SU-DHL-6 (cell line): Measurements from ENCODE around the gene TBC1D4.

Experiments used
- H2AFZ ChIP-seq: fragments of 200-600 bp; sonication (generic); 2 replicates; pipeline ENCODE4 v1.6.1; 2014; ENCODE audit warnings: low read depth, mild to moderate bottlenecking, moderate library complexity, mixed read lengths, antibody characterized with exemption, low read length; ENCODE audit not compliant: severe bottlenecking
- H3F3A ChIP-seq: fragments of 200-600 bp; shearing (Covaris generic); 2 replicates; pipeline ENCODE4 v1.6.0; 2016; ENCODE audit warnings: antibody characterized with exemption, mild to moderate bottlenecking; ENCODE audit not compliant: insufficient read depth
- H3K27ac ChIP-seq: fragments of 200-600 bp; sonication (generic); 2 replicates; pipeline ENCODE4 v1.5.1; 2016; ENCODE audit warnings: low read depth, mild to moderate bottlenecking, low read length, moderate library complexity, mixed read lengths
- H3K27me3 ChIP-seq: fragments of 200-600 bp; sonication (generic), shearing (Covaris generic); 2 replicates; pipeline ENCODE4 v1.6.0; 2014; ENCODE audit warnings: mild to moderate bottlenecking, low read length
- H3K36me3 ChIP-seq: fragments of 200-600 bp; sonication (generic); 2 replicates; pipeline ENCODE4 v1.6.1; 2014; ENCODE audit warnings: mild to moderate bottlenecking, low read length, mixed read lengths
- H3K4me2 ChIP-seq: fragments of 300-600, 200-600 bp; shearing (Covaris generic), sonication (generic); 2 replicates; pipeline ENCODE4 v1.6.0; 2014; ENCODE audit warnings: low read length, low read depth, mild to moderate bottlenecking; ENCODE audit not compliant: poor library complexity, severe bottlenecking
- H3K4me3 ChIP-seq: fragments of 200-600 bp; sonication (generic); 2 replicates; pipeline ENCODE4 v1.5.1; 2014; ENCODE audit warnings: antibody characterized with exemption, low read length, mild to moderate bottlenecking, mixed read lengths; ENCODE audit not compliant: insufficient read depth, poor library complexity, severe bottlenecking
- H3K79me2 ChIP-seq: fragments of 200-600 bp; sonication (generic); 2 replicates; pipeline ENCODE4 v1.6.1; 2014; ENCODE audit warnings: mild to moderate bottlenecking, low read length, moderate library complexity; ENCODE audit not compliant: insufficient read depth
- H3K9ac ChIP-seq: fragments of 200-600 bp; sonication (generic); 2 replicates; pipeline ENCODE4 v1.7.0; 2014; ENCODE audit warnings: mild to moderate bottlenecking, low read length
- H3K9me2 ChIP-seq: fragments of 200-600 bp; sonication (generic); replicated peaks from 2 replicates; pipeline ENCODE4 v1.6.1; 2014; ENCODE audit warnings: low read length; ENCODE audit not compliant: insufficient read depth
- H3K9me3 ChIP-seq: fragments of 200-600 bp; sonication (generic); 2 replicates; pipeline ENCODE4 v1.6.1; 2014; ENCODE audit warnings: low read length, mixed read lengths; ENCODE audit not compliant: insufficient read depth
- H4K20me1 ChIP-seq: fragments of 200-600 bp; sonication (generic); 2 replicates; pipeline ENCODE4 v1.6.1; 2014; ENCODE audit warnings: low read depth, mild to moderate bottlenecking, antibody characterized with exemption, low read length, moderate library complexity, mixed read lengths
- EZH2phosphoT487 ChIP-seq: fragments of 200-600 bp; sonication (generic), shearing (Covaris generic); conservative IDR thresholded peaks from 2 replicates; pipeline ENCODE4 v1.6.1; 2018; ENCODE audit warnings: mild to moderate bottlenecking, antibody characterized with exemption, low read length, moderate library complexity, mixed read lengths
- TF ChIP-seq, protein P1 (sequence below): fragments of 200-600 bp; sonication (generic); IDR thresholded peaks from one replicate; pipeline ENCODE4 v1.5.1; 2017; ENCODE audit warnings: antibody characterized with exemption, mild to moderate bottlenecking, low read length, moderate library complexity; ENCODE audit not compliant: insufficient read depth, poor library complexity, severe bottlenecking

Gene TBC1D4

DNA sequence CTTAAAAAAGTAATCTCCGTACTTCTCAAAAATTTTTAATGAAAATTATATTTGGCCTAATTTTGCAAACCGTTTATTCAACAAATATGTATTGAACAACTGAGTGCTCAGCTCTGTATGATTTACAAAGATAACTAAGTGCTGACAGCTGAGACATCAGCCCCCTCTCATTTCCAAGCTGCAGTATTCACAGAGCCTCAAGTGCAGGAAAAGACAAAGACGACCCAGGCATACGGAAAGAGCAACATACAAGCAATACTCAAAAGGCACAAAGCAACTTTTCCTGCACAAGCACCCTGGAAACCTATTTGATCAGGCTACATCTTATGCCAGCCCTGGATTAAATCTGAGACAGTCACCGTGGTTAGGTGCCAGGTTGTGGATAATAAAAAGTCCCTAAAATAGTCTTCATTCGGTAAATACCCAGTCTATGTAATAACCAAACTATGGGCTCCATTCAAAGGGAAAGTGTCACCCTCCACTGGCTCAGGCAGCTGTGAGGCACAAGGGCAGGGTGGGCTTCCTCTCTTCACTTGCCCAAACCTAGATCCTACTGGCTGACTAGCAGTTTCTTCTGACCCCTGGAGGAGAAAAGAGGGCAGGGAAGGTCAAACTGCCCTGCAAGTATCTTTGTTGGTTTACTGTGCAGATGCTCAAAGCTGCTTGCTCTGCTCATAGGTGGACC lies 65.5 kb downstream of the TBC1D4 start:
- no peaks in the 10 kb centered on the region for H3K79me2 ChIP-seq
- TF ChIP-seq, protein P1, sequence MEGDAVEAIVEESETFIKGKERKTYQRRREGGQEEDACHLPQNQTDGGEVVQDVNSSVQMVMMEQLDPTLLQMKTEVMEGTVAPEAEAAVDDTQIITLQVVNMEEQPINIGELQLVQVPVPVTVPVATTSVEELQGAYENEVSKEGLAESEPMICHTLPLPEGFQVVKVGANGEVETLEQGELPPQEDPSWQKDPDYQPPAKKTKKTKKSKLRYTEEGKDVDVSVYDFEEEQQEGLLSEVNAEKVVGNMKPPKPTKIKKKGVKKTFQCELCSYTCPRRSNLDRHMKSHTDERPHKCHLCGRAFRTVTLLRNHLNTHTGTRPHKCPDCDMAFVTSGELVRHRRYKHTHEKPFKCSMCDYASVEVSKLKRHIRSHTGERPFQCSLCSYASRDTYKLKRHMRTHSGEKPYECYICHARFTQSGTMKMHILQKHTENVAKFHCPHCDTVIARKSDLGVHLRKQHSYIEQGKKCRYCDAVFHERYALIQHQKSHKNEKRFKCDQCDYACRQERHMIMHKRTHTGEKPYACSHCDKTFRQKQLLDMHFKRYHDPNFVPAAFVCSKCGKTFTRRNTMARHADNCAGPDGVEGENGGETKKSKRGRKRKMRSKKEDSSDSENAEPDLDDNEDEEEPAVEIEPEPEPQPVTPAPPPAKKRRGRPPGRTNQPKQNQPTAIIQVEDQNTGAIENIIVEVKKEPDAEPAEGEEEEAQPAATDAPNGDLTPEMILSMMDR, result no peak
- no peak for TF ChIP-seq EZH2phosphoT487
- no peak overlapping the region for H3K4me2 ChIP-seq
- H2AFZ ChIP-seq, result no peak overlapping the region
- no peaks in the 10 kb centered on the region for H3F3A ChIP-seq
- H3K9ac ChIP-seq, result no peak overlapping the region
- no peaks in the 10 kb centered on the region for H3K27me3 ChIP-seq
- H3K9me3 ChIP-seq, result no peaks in the 10 kb centered on the region
- no peak overlapping the region for H3K4me3 ChIP-seq
- H3K27ac ChIP-seq, result no peak overlapping the region
- no peaks in the 10 kb centered on the region for H3K36me3 ChIP-seq
- no peaks in the 10 kb centered on the region for H3K9me2 ChIP-seq
- no peaks in the 10 kb centered on the region for H4K20me1 ChIP-seq

DNA sequence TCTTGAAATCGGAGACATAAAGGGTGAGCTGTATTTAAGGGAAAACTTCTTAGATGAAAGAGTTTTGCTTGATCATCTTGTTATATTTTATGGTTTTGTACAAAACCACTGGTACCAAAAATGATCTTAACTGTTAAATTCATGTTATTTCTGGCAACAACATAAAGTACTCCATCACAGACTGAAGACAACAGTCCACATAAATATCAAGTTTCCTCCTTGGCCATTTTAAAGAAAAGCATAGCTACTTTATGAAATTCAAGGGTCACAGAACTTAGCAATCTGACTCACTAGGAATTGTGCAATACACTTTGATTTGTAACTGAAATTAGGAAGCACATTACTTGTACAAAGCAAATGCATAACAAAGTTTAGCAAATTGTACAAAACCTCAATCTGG lies 66.3 kb downstream of the TBC1D4 start:
- H3K9me3 ChIP-seq, result no peaks in the 10 kb centered on the region
- no peaks in the 10 kb centered on the region for H3F3A ChIP-seq
- H3K9ac ChIP-seq, result no peak overlapping the region
- H3K79me2 ChIP-seq, result no peaks in the 10 kb centered on the region
- H2AFZ ChIP-seq, result no peak overlapping the region
- H3K9me2 ChIP-seq, result no peaks in the 10 kb centered on the region
- TF ChIP-seq EZH2phosphoT487, result no peak
- TF ChIP-seq, protein P1, result no peak
- no peak overlapping the region for H3K4me3 ChIP-seq
- no peaks in the 10 kb centered on the region for H3K27me3 ChIP-seq
- H3K36me3 ChIP-seq, result no peaks in the 10 kb centered on the region
- no peaks in the 10 kb centered on the region for H4K20me1 ChIP-seq
- no peak overlapping the region for H3K27ac ChIP-seq
- H3K4me2 ChIP-seq, result no peak overlapping the region

DNA sequence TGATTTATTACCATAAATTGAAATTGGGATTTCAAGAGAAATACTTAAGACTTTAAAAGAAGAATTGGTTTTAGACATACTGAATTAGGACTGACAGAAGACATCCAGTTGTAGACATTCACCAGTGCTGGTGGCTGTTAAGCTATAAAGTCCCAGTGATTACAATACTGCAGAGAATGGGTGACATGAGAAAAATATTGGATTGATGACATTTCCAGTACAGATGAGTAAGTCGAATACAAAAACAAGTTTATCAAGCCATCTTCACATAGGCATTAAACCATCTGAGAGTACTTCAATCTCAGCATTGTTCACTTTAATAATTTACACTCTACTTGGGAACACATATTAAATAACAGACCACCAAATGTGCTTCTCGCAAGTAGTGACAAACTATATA lies 66.8 kb downstream of the TBC1D4 start:
- Histone ChIP-seq H3K9me3 (no peaks in the 10 kb centered on the region), H3K4me2 (no peak overlapping the region)

More for the DNA sequence above, 66.8 kb downstream of the TBC1D4 start:
- no peaks in the 10 kb centered on the region for H3K36me3 ChIP-seq
- TF ChIP-seq, protein P1, result no peak
- no peak for TF ChIP-seq EZH2phosphoT487
- no peaks in the 10 kb centered on the region for H3K27me3 ChIP-seq
- no peaks in the 10 kb centered on the region for H3K9me2 ChIP-seq
- H4K20me1 ChIP-seq, result no peaks in the 10 kb centered on the region
- no peak overlapping the region for H3K27ac ChIP-seq
- no peak overlapping the region for H2AFZ ChIP-seq
- H3F3A ChIP-seq, result 0 out of 2 replicates have a peak, but pooled peaks cover under 1% of the 10 kb centered on the region
- H3K9ac ChIP-seq, result no peak overlapping the region
- H3K4me3 ChIP-seq, result no peak overlapping the region
- no peaks in the 10 kb centered on the region for H3K79me2 ChIP-seq
